Prostate gland (tissue), 2 donors: ENCODE measurements around the gene SLC6A7. TPM values are rescaled to one million over a fixed set of nuclear protein-coding genes. Genes with fewer than 3 reads are reported as not detected.

Experiments
- DNase-seq: peaks from one replicate; pipeline ENCODE4 v3.0.0-alpha.2; 2019; ENCODE audit warnings: low spot score
- H3K27ac ChIP-seq, 2 donors: fragments of 200-600 bp; sonication (generic); 2 replicates each; pipeline ENCODE4 v1.5.1; 2017 to 2019
- H3K27me3 ChIP-seq: fragments of 200-600 bp; sonication (generic); replicated peaks from 2 replicates; pipeline ENCODE4 v1.5.1; 2019; ENCODE audit not compliant: insufficient read depth
- H3K36me3 ChIP-seq, 2 donors: fragments of 200-600 bp; sonication (generic); 1 replicate in 1 of 2; 2 replicates in 1 of 2; pipeline versions ENCODE4 v1.5.1 to v1.8.1; 2017 to 2019
- H3K4me1 ChIP-seq: fragments of 200-600 bp; sonication (generic); replicated peaks from 2 replicates; pipeline ENCODE4 v1.5.1; 2019
- H3K4me3 ChIP-seq, 2 donors: fragments of 200-600 bp; sonication (generic); 2 replicates each; pipeline ENCODE4 v1.5.1; 2017 to 2019
- H3K9me3 ChIP-seq: fragments of 200-600 bp; sonication (generic); 2 replicates; pipeline ENCODE4 v1.5.1; 2017
- POLR2A ChIP-seq: fragments of 450-650 bp; IDR thresholded peaks from one replicate; pipeline ENCODE4 v1.6.1; 2016; ENCODE audit warnings: antibody characterized with exemption, mild to moderate bottlenecking
- POLR2AphosphoS5 ChIP-seq: sonication (generic); formaldehyde crosslinking; IDR thresholded peaks from one replicate; pipeline ENCODE4 v1.6.1; 2017; ENCODE audit warnings: antibody characterized with exemption
- WGBS: methylation state at CpG from one replicate; pipeline ENCODE4 v1.1.5; 2018; 5-methylcytosine and 5-hydroxymethylcytosine counted together
- intact Hi-C: fragments of 100-400 bp; cut with DNase I; formaldehyde crosslinking; loops from one replicate; pipeline ENCODE4 v1.14.2; 2022
- total RNA-seq, 2 donors: library from RNA; depleted of rRNA; stranded (reverse); fragments of >200 nt; gene quantifications; one replicate each; pipeline ENCODE4 v1.1.0, GENCODE V29; 2016
- TF ChIP-seq, protein P1 (sequence below), 4 experiments: fragments of 200-600 bp in 2 of 4; fragments of 450-650 bp in 2 of 4; sonication (generic) in 2 of 4; IDR thresholded peaks; 1 replicate in 3 of 4; 2 replicates in 1 of 4; pipeline ENCODE4 v1.5.1; 2016 to 2019; ENCODE audit warnings: antibody characterized with exemption in 4 of 4, mild to moderate bottlenecking in 2 of 4, moderate library complexity in 2 of 4

SLC6A7 gene
- total RNA-seq, 2 donors from 2014 or later = not detected

DNA sequence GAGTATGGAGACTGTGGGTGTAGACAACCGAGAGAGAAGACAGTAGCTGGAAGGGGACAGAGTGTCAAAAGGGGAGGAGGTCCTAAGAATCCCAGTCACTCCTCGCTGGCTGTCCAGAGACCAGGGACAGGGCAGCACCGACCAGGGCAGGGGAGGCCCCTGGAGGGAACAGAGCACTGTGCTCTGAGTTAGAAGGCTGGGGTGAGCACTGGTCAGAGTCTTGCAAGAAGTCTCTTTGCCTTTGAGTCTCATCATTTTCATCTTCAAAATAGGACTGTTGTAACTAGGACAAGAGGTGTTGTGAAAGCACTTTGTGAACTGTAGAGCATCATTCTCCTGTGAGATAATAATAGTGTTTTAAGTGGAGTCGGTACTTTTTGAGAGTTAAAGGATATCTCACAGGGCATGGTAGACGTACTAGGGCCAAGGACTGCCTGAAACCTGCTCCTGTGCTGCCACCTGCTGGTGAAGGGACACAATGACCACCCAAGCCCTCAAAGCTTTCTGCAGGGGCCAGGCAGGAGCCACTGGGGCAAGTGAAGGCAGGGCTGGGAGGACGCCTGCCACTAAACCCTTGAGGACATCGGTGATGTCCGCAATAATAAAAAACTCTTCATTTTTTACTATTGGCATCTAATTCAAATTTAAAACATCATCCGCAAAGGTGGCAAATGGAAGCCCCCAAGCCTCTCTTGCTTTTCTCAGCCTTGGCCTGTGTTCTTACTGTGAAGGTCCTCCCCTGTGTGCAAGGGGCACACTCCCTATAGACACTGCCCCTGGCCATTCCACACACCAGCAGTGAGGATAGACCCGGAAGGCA, 28.2 kb downstream of the SLC6A7 start:
- intact Hi-C loops = loop anchor here (1.0 to 10.0 kb wide), 3 partner anchors 57 to 193 kb away; no protein-coding TSS in a partner anchor
- Histone ChIP-seq H3K4me3 (no peak overlapping the region), H3K36me3 (no peaks in the 10 kb centered on the region), H3K27me3 (no peaks in the 10 kb centered on the region), H3K4me1 (no peaks in the 10 kb centered on the region), H3K27ac (no peak overlapping the region), H3K9me3 (no peaks in the 10 kb centered on the region)
- peak; percentile 82 for DNase-seq
- TF ChIP-seq, protein P1, sequence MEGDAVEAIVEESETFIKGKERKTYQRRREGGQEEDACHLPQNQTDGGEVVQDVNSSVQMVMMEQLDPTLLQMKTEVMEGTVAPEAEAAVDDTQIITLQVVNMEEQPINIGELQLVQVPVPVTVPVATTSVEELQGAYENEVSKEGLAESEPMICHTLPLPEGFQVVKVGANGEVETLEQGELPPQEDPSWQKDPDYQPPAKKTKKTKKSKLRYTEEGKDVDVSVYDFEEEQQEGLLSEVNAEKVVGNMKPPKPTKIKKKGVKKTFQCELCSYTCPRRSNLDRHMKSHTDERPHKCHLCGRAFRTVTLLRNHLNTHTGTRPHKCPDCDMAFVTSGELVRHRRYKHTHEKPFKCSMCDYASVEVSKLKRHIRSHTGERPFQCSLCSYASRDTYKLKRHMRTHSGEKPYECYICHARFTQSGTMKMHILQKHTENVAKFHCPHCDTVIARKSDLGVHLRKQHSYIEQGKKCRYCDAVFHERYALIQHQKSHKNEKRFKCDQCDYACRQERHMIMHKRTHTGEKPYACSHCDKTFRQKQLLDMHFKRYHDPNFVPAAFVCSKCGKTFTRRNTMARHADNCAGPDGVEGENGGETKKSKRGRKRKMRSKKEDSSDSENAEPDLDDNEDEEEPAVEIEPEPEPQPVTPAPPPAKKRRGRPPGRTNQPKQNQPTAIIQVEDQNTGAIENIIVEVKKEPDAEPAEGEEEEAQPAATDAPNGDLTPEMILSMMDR (IDR thresholded peaks at IDR 0.05) = peak; percentile 80 to 95 (median 91)
- TF ChIP-seq POLR2A = no peak
- WGBS = 31% methylated on average over 10 of the region's 10 CpGs

DNA sequence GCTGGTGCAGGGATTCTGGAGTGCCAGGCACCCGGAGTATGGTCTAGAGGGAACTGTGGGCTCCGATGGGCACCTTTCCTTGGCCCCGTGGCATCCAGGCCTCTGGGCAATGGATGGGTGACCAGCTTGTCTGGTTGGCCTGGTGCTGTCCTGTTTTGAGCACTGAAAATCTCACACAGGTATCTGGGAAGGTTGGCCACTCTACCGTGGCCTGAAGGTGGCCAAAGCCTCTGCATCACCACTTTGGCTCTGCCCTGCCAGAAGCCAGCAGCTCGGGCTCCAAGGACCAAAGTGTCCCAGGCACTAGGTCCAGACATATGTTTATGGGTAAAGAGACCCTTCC, 28.8 kb downstream of the SLC6A7 start:
- intact Hi-C loops = loop anchor here (1.0 to 10.0 kb wide), 3 partner anchors 57 to 194 kb away; no protein-coding TSS in a partner anchor
- whole genome bisulfite sequencing = 78% methylated on average over 5 of the region's 5 CpGs
- no peaks in the 10 kb centered on the region for H3K9me3 ChIP-seq
- no peak overlapping the region for H3K27ac ChIP-seq
- H3K4me3 ChIP-seq = no peak overlapping the region
- TF ChIP-seq, protein P1 (IDR thresholded peaks at IDR 0.05) = no peak
- TF ChIP-seq POLR2AphosphoS5 = no peak
- TF ChIP-seq POLR2A = no peak
- no peaks in the 10 kb centered on the region for H3K4me1 ChIP-seq
- no peaks in the 10 kb centered on the region for H3K36me3 ChIP-seq
- H3K27me3 ChIP-seq = no peaks in the 10 kb centered on the region
- DNase-seq = no peak

DNA sequence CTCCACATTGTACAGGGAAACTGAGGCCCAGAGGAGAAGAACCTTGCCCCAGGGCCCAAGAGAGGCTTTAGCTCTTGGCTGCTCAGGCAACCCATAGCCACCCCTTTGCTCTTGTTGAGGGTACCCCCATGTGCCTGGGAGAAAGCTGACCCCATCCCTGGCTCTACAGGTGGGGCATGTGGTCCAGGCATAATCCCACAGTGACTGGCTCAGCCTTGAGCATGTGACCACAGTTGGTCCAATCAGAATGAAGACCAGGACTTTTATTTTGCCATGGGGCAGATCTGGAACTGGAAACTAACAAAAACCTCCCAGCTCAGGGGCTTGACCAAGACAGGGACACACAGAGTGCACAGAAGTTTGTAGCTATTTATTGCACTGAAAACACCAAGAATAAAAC, 29.3 kb downstream of the SLC6A7 start:
- H3K27ac ChIP-seq = no peak overlapping the region
- H3K36me3 ChIP-seq = no peaks in the 10 kb centered on the region
- TF ChIP-seq POLR2A (no peak), POLR2AphosphoS5 (no peak)
- TF ChIP-seq, protein P1 (IDR thresholded peaks at IDR 0.05) = no peak
- no peak for DNase-seq
- no peaks in the 10 kb centered on the region for H3K27me3 ChIP-seq
- no peaks in the 10 kb centered on the region for H3K4me1 ChIP-seq
- no peak overlapping the region for H3K4me3 ChIP-seq
- intact Hi-C loops = loop anchor here (10.0 kb wide), 1 partner anchor 194 kb away; no protein-coding TSS in a partner anchor
- H3K9me3 ChIP-seq = no peaks in the 10 kb centered on the region

DNA sequence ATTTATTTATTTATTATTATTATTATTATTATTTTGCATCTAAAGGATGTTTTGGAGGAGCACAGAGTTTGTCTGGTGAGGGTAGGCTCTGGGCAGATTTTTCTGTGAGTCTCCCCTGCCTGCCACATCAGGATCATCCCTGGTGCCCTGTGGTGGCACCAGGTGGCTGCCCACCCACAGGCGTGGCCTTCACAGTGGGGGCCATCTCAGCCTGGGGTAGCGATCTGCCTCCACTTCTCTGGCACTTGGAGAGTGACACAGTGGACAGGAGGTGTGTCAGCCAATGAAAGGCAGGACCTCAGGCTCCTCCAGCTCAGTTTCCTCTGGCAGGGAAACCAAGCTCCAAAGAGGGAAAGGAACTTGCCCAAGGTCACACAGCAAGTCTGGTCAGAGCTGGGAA, 30.0 kb downstream of the SLC6A7 start:
- WGBS = 63% methylated on average over 2 of the region's 2 CpGs
- Histone ChIP-seq H3K27me3 (no peaks in the 10 kb centered on the region), H3K9me3 (no peaks in the 10 kb centered on the region), H3K4me1 (no peaks in the 10 kb centered on the region), H3K36me3 (no peaks in the 10 kb centered on the region), H3K27ac (no peak overlapping the region), H3K4me3 (no peak overlapping the region)
- no peak for TF ChIP-seq POLR2AphosphoS5
- TF ChIP-seq, protein P1 (IDR thresholded peaks at IDR 0.05) = no peak
- TF ChIP-seq POLR2A = no peak
- DNase-seq = no peak
- intact Hi-C loops = loop anchor here (10.0 kb wide), 2 partner anchors 195 to 385 kb away; no protein-coding TSS in a partner anchor

DNA sequence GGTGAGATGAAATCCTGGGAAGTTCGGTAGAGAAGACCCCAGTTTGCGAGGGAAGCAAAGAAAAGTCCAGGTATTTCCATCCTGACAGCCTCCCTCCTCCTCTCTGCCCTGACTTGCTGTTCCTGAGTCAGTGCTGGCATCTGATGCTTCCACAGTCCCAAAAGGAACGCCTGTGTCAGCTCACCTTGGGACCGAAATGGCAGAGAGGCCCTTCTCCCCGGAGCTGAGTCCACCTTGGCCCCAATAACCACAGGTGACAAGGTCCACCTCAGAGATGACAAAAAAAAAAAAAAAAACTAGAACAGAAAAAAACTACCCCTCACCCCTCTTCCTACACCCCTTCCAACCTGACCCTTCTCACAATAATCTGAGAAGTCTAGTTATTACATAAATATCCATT, 31.6 kb downstream of the SLC6A7 start:
- DNase-seq = no peak

More for the DNA sequence above, 31.6 kb downstream of the SLC6A7 start:
- WGBS = 70% methylated on average over 5 of the region's 5 CpGs
- Histone ChIP-seq H3K27ac (no peak overlapping the region), H3K4me3 (no peak overlapping the region), H3K36me3 (no peaks in the 10 kb centered on the region), H3K27me3 (no peaks in the 10 kb centered on the region), H3K9me3 (no peaks in the 10 kb centered on the region), H3K4me1 (no peaks in the 10 kb centered on the region)
- TF ChIP-seq POLR2AphosphoS5 (no peak), POLR2A (no peak)
- TF ChIP-seq, protein P1 (IDR thresholded peaks at IDR 0.05) = no peak
- intact Hi-C loops = loop anchor here (10.0 kb wide), 1 partner anchor 387 kb away; no protein-coding TSS in a partner anchor
